GM12864 (cell line): ENCODE data around the gene BCL11A.

Experiments used
- DNase-seq: peaks from one replicate; pipeline ENCODE4 v3.0.0-alpha.2; 2011; ENCODE audit warnings: low read depth
- H3K4me3 ChIP-seq: 2 replicates; pipeline ENCODE4 v1.5.1; 2011; ENCODE audit warnings: mild to moderate bottlenecking, low read depth, low read length, control low read depth
- TF ChIP-seq, protein P1 (sequence below): IDR thresholded peaks from 2 replicates; pipeline ENCODE4 v1.5.1; 2011; ENCODE audit warnings: low read depth, mild to moderate bottlenecking, moderate library complexity, low read length, control low read depth, inconsistent platforms; ENCODE audit errors: missing control alignments

The BCL11A gene

GRCh38 chr2:60539140-60539539 lies 14.3 kb downstream of the BCL11A start:
- no peak overlapping the region; the same call in 1 of the 2 replicates for H3K4me3 ChIP-seq
- TF ChIP-seq, protein P1, sequence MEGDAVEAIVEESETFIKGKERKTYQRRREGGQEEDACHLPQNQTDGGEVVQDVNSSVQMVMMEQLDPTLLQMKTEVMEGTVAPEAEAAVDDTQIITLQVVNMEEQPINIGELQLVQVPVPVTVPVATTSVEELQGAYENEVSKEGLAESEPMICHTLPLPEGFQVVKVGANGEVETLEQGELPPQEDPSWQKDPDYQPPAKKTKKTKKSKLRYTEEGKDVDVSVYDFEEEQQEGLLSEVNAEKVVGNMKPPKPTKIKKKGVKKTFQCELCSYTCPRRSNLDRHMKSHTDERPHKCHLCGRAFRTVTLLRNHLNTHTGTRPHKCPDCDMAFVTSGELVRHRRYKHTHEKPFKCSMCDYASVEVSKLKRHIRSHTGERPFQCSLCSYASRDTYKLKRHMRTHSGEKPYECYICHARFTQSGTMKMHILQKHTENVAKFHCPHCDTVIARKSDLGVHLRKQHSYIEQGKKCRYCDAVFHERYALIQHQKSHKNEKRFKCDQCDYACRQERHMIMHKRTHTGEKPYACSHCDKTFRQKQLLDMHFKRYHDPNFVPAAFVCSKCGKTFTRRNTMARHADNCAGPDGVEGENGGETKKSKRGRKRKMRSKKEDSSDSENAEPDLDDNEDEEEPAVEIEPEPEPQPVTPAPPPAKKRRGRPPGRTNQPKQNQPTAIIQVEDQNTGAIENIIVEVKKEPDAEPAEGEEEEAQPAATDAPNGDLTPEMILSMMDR, result no peak
- no peak for DNase-seq

- no peak overlapping the region for H3K4me3 ChIP-seq
- TF ChIP-seq, protein P1, result no peak
- DNase-seq, result no peak
Observed at GRCh38 chr2:60538101-60538500, 15.4 kb downstream of the BCL11A start.

- no peak for DNase-seq
- TF ChIP-seq, protein P1, result no peak
- H3K4me3 ChIP-seq, result peak overlapping the region; percentile 34; the same call in 1 of the 2 replicates
Observed at GRCh38 chr2:60536746-60537145, 16.7 kb downstream of the BCL11A start.

DNA sequence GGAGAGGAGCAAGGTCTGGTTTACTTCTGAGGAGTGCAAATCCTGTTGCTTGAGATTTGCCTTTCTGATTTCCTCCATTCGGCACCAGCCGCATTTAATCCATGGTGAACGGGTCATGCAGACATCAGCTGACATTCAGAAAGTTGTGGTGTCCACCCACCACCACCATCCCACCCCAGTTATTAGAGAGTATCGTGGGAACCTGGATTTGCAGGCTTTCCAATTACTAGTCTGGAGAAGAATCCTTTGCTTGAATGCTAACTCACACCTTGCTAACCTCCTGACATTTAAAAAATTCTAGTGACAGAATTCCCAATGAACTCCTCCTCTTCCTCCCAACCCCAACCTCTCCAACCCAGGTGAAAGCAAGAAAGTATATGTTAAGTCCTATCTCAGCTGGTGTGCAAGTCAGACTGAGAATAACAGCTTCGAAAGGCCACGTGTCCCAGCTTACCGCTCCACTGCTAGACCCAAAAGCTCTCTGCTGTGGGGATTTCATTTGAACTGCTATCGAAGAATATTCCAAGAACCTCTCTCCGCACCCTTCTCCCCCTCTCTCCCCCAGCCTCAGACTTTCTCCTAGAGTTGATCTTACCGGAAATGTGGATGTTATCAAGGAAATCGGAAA lies 17.7 kb downstream of the BCL11A start:
- H3K4me3 ChIP-seq, result peak overlapping the region; percentile 34
- TF ChIP-seq, protein P1, result no peak
- no peak for DNase-seq

- TF ChIP-seq, protein P1, result no peak
- peak overlapping the region; percentile 13; the same call in 1 of the 2 replicates for H3K4me3 ChIP-seq
- DNase-seq, result no peak
Observed at GRCh38 chr2:60534892-60535684, 18.4 kb downstream of the BCL11A start.

DNA sequence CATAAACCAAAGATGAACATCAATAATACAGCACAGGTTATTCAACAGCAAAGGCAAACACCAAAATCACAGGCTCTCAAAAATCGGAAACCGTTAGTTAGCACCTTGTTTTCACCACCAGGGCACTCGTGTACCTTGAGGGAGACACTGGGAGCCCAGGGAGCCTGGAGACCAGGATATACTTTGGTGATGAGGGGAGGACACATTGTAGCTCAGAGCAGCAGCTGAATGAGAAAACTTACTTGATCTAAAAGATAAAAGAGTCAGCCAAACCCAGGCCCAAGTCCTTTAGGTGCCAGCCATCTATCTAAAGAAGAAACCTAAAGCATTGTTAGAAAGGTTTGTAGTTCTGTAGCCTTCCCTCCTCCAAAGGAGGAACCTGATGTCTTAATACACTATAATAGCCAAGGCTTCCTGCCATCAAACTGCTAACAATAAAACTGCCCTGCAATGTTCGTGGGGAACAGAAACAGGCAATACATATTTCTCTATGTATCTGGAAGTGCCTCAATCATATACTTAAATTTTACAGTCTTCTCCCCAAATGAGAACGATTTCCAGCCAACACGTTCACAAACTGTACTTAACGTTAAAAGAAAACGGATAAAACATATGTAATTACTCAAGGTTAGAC lies 19.3 kb downstream of the BCL11A start:
- TF ChIP-seq, protein P1, result peak; percentile 34
- no peak for DNase-seq
- peak overlapping the region; percentile 5; the same call in 1 of the 2 replicates for H3K4me3 ChIP-seq
